ENCODE results near the gene MINDY3.

GRCh38 chr10:15789793-15790525 is 70.3 kb downstream of the MINDY3 start:
- TF ChIP-seq POLR2AphosphoS5 (IDR thresholded peaks at IDR 0.05) (no peak), POLR2A (IDR thresholded peaks at IDR 0.05) (no peak)
